Large intestine (tissue), 3 donors: ENCODE results near the gene PRAC1. TPM values are rescaled to one million over a fixed set of nuclear protein-coding genes. Genes with fewer than 3 reads are reported as not detected.

Experiments used
- DNase-seq, 2 donors: peaks; one replicate each; pipeline versions ENCODE4 v3.0.0 to v3.0.0-alpha.2; 2013
- H3K27ac ChIP-seq: one replicate; pipeline ENCODE4 v1.5.1; 2013; ENCODE audit warnings: low read length
- H3K27me3 ChIP-seq: 2 replicates; pipeline ENCODE4 v1.6.1; 2013; ENCODE audit warnings: low read length; ENCODE audit not compliant: control insufficient read depth, insufficient read depth
- H3K36me3 ChIP-seq: 2 replicates; pipeline ENCODE4 v1.6.1; 2013; ENCODE audit warnings: low read length; ENCODE audit not compliant: control insufficient read depth, insufficient read depth
- H3K4me1 ChIP-seq: one replicate; pipeline ENCODE4 v1.6.1; 2013; ENCODE audit warnings: low read length; ENCODE audit not compliant: control insufficient read depth, insufficient read depth
- H3K4me3 ChIP-seq: one replicate; pipeline ENCODE4 v1.5.1; 2013; ENCODE audit warnings: low read length
- H3K9me3 ChIP-seq: one replicate; pipeline ENCODE4 v1.6.1; 2013; ENCODE audit warnings: mild to moderate bottlenecking, low read depth, low read length, moderate library complexity; ENCODE audit not compliant: control insufficient read depth
- WGBS: methylation state at CpG from one replicate; pipeline ENCODE4 v1.1.5; 2013; ENCODE audit warnings: low lambda C conversion rate; ENCODE audit not compliant: insufficient coverage; 5-methylcytosine and 5-hydroxymethylcytosine counted together
- polyA plus RNA-seq: library from polyadenylated mRNA; unstranded; fragments of 120-200 nt; gene quantifications from one replicate; pipeline ENCODE4 v1.2.1, GENCODE V29; 2013

Gene PRAC1
- polyA plus RNA-seq, 1 donor: not detected

DNA sequence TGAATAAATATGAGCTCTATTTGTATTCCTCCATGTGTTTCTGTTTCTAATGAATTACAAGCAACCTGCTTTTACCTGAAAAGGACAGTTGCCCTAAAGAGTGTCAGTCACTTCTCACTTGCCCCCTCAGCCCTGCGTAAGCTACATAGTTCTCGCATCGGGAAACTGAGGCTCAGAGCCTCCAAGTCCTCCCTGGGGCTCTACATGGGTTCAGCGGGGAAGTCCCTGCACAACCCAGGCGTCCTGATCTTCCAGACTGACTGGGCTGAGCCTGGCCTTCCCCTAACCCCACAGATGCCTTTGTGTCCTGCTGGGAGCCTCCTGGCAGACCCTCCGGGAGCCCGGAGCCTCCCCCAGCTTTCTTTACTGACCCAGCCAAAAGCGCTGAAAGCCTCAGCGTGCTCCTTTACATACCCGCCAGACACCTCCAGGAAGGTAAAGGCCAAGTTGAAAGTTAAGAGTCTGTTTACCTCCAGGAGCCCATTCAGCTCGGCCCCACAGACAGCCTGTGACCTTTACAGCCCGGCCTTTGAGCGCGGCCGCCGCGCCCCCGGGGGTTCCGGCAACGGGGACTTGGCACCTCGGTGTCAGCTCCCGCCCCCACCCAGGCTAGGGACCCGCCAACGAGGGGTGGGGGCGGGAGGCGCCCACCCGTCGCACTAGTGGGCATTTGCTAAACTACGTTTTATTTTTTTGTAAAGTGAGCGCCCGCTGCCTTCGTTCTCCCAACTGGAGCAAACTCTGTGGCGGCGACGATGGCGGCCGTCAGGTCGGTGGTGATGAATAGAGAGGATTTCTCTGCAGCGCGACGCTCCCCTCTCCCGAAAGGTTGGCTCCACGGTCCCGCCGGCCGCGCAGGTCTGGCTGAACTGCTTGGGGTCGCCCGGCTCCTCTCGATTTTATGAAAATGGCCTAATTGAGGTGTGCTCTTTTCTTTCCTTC lies 10.6 kb upstream of the PRAC1 start:
- no peak for DNase-seq
- H3K9me3 ChIP-seq: peaks cover 16% of the 10 kb centered on the region
- H3K36me3 ChIP-seq: no peaks in the 10 kb centered on the region
- no peak overlapping the region for H3K27ac ChIP-seq
- peaks cover 100% of the 10 kb centered on the region for H3K27me3 ChIP-seq
- no CpG with 5 or more reads among the region's 50 CpGs for WGBS
- no peak overlapping the region for H3K4me3 ChIP-seq
- peaks cover 20% of the 10 kb centered on the region for H3K4me1 ChIP-seq

DNA sequence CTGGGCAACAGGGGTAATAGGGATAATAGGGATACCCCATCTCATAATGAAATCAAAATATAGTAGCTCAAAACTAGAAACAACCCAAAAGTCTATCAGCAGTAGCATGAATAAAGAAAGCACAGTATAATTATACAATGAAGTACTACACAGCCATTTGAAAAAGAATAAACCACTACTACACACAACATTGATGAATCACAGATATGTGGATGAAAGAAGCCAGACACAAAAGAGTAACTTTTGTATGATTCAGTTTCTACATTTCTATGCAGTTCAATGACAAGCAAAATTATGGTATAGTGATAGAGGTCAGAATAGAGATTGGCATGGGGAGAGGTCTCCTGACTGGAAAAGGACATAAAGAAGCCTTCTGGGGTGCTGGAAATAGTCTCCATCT lies 9.0 kb upstream of the PRAC1 start:
- Histone ChIP-seq H3K27me3 (peaks cover 100% of the 10 kb centered on the region), H3K4me1 (peaks cover 20% of the 10 kb centered on the region), H3K27ac (no peak overlapping the region), H3K36me3 (no peaks in the 10 kb centered on the region), H3K4me3 (no peak overlapping the region), H3K9me3 (peaks cover 20% of the 10 kb centered on the region)
- no peak for DNase-seq

- Histone ChIP-seq H3K27me3 (peaks cover 100% of the 10 kb centered on the region), H3K4me3 (no peak overlapping the region), H3K27ac (no peak overlapping the region), H3K4me1 (peaks cover 22% of the 10 kb centered on the region), H3K36me3 (no peaks in the 10 kb centered on the region), H3K9me3 (peaks cover 20% of the 10 kb centered on the region)
- no peak for DNase-seq
- no CpG with 5 or more reads among the region's 3 CpGs for WGBS
Observed at GRCh38 chr17:48730240-48730550, 7.9 kb upstream of the PRAC1 start.

GRCh38 chr17:48729335-48730239 lies 7.3 kb upstream of the PRAC1 start:
- H3K36me3 ChIP-seq: no peaks in the 10 kb centered on the region
- peaks cover 100% of the 10 kb centered on the region for H3K27me3 ChIP-seq
- no peak overlapping the region for H3K27ac ChIP-seq
- DNase-seq: no peak
- peaks cover 20% of the 10 kb centered on the region for H3K9me3 ChIP-seq
- H3K4me1 ChIP-seq: peaks cover 28% of the 10 kb centered on the region
- 30% methylated on average over 2 of the region's 19 CpGs for WGBS
- H3K4me3 ChIP-seq: no peak overlapping the region

- H3K27ac ChIP-seq: no peak within 1 kb of the TSS
- peaks cover 100% of the 10 kb centered on the region for H3K27me3 ChIP-seq
- H3K36me3 ChIP-seq: no peaks in the 10 kb centered on the region
- H3K9me3 ChIP-seq: peaks cover 17% of the 10 kb centered on the region
- peaks cover 31% of the 10 kb centered on the region for H3K4me1 ChIP-seq
- 30% methylated on average over 2 of the region's 55 CpGs for WGBS
- peak within 1 kb of the TSS; percentile 15 for H3K4me3 ChIP-seq
- DNase-seq: no peak
Observed at GRCh38 chr17:48728232-48729231, 6.2 kb upstream of the PRAC1 start, which contains the start of gene HOXB13. HOXB13 (minus strand) TSS chr17:48728750; CDS start chr17:48728593, 157 bp downstream.

- no peak for DNase-seq
- peaks cover 26% of the 10 kb centered on the region for H3K4me1 ChIP-seq
- H3K36me3 ChIP-seq: no peaks in the 10 kb centered on the region
- H3K9me3 ChIP-seq: peaks cover 11% of the 10 kb centered on the region
- no peak overlapping the region for H3K27ac ChIP-seq
- H3K27me3 ChIP-seq: peaks cover 100% of the 10 kb centered on the region
- H3K4me3 ChIP-seq: no peak overlapping the region
- WGBS: 42% methylated on average over 2 of the region's 9 CpGs
Observed at GRCh38 chr17:48727415-48728175, 5.3 kb upstream of the PRAC1 start.

DNA sequence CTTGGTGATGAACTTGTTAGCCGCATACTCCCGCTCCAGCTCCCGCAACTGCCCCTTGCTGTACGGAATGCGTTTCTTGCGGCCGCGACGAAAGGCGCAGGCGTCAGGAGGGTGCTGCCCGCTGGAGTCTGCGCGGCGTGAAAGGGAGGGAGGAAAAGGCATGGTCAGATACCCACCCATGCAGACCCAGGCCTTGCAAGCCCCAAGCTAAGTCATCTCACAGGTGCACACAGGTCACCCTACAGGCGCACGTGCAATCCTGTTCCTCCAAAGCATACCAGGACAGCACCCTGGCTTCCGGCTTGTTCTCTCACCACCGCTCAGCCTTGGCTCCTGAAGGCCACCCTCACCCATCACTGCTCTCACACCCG lies 4.6 kb upstream of the PRAC1 start:
- Histone ChIP-seq H3K9me3 (peaks cover 11% of the 10 kb centered on the region), H3K4me3 (no peak overlapping the region), H3K36me3 (no peaks in the 10 kb centered on the region), H3K4me1 (peaks cover 26% of the 10 kb centered on the region), H3K27ac (no peak overlapping the region), H3K27me3 (peaks cover 100% of the 10 kb centered on the region)
- WGBS: no CpG with 5 or more reads among the region's 20 CpGs
- no peak for DNase-seq

DNA sequence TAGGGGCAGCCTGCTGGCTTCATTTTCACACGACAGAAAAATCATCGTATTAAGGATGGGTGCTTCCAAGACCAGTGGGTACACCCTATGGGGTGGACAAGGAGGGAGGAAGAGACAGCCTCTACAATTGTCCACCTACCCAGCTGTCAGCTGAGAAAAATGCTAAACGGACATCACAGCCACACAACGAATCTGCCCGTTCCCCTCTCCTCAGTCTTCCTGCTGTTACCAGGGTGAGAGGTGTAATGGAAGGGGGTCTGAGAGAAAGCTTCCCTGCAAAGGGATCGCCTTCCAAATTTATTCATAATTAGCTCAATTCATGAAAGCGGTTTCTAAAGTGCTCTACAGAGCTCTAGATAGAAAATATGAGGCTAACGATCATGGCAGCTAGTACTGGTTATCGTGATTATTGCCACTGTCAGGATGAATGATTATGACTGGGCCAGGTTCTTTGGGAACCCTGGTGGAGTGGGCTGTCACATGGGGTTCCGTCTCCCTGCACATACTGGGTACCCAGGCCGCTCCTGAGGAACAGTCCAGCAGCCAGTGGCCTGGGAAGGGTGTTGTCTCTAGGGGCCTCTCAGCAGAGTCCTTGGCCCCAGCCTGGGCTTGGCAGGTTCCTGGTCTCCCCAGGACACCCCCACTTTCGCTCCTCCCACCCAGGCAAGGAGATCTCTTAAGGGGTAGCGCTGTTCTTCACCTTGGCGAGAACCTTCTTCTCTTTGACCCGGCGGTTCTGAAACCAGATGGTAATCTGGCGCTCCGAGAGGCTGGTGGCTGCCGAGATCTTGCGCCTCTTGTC lies 4.0 kb upstream of the PRAC1 start:
- WGBS: no CpG with 5 or more reads among the region's 20 CpGs
- Histone ChIP-seq H3K9me3 (peaks cover 11% of the 10 kb centered on the region), H3K27me3 (peaks cover 100% of the 10 kb centered on the region), H3K27ac (no peak overlapping the region), H3K4me3 (no peak overlapping the region), H3K4me1 (peaks cover 26% of the 10 kb centered on the region), H3K36me3 (no peaks in the 10 kb centered on the region)
- DNase-seq: no peak
